HG03469 (cell line): ENCODE measurements around the gene CD99.
"Not testable (repeated sequence)": the region's sequence is repeated elsewhere in the genome, so short reads cannot be mapped to it uniquely, and the experiment has no call there.

Source experiments
- ATAC-seq: cut with Tn5 transposase; IDR thresholded peaks from one replicate; pipeline ENCODE4 v1.9.1; 2021; ENCODE audit warnings: mild to moderate bottlenecking, moderate library complexity, moderate number of reproducible peaks; ENCODE audit not compliant: unreplicated experiment

CD99 gene

DNA sequence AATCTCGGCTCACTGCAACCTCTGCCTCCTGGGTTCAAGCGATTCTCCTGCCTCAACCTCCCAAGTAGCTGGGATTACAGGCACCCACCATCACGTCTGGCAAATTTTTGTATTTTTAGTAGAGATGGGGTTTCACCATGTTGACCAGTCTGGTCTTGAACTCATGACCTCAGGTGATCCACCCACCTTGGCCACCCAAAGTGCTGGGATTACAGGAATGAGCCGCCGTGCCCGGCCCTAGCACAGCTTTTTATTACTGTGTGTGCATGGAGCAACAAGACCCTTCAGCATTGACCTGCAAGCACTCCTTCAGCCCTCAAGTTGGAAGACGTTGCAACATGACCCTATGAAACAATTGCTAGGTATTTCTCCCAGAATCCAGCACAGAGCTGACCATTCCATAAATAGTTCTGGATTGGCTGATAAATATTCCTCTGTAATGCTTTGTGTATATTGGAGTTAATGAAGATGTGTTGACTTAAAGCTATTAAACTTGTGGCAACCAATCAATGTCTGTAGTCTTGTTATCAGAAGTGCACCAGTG lies 15.4 kb upstream of the CD99 start:
- ATAC-seq = not testable (repeated sequence)

DNA sequence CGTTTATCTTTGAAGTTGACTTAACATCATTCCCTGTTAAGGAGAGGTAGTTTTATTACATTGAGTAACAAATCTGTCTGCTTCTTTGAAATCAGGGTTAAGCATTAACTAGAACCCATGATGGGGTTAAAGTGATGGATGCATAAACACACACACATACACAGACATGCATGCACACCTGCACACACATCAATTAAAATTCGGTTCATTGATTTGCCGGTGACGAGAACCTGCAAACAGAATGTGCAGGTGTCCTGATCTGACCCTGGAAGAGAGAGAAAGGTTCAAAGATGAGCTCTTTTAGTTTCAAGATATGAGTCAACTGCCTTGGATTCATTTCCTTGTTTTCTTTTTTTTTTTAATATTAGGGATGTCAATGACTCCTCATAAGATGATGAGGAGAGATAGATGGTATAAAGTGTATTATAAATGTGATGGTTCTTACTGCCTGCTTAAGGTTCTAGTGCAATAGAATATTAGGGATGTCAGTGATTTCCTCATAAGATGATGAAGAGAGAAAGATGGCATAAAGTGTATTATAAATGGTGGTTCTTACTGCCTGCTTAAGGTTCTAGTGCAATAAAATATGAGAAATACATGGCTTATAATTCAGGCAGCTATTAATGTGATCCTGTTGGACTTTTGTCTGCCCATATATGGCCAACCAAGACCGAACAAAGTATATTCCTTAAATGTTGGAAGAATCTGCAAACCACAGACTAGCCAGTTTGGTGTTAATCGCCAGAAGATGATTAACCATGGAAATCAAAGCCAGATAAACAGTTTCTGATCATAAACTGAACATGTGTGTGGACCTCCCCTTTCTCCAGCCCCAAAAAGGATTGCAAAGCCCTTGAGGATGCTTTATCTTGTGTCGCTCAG lies 14.1 kb upstream of the CD99 start:
- no peak for ATAC-seq

GRCh38 chrX:2677764-2678163 lies 13.3 kb upstream of the CD99 start:
- ATAC-seq = no peak

GRCh38 chrX:2678583-2678982 lies 12.5 kb upstream of the CD99 start:
- ATAC-seq = no peak

GRCh38 chrX:2679534-2680485 lies 11.3 kb upstream of the CD99 start:
- no peak for ATAC-seq

- no peak for ATAC-seq
Observed at GRCh38 chrX:2680486-2681348, 10.4 kb upstream of the CD99 start.

DNA sequence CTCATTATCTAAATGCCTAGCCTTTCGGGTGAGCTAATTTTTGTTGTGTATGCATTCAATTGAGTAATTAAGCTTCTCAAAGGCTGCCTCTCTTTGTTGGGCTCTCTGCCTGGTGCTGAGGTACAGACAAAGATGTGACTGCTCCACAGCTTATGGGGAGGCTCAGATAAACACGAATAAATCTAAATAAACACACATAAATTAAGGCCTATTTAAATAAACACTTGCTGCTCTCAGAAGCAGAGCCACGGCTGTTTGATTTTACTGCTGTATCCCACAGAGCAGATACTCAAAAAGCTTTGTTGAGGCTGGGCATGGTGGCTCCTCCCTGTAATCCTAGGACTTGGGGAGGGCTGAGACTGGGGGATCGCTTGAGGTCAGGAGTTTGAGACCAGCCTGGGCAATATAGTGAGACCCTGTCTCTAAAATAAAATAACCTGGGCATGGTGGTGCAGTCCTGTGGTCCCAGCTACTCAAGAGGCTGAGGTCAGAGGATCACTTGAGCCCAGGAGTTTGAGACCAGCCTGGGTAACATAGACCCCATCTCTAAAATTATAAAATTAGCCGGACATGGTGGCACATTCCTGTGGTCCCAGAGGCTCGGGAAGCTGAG lies 8.4 kb upstream of the CD99 start:
- no peak for ATAC-seq

DNA sequence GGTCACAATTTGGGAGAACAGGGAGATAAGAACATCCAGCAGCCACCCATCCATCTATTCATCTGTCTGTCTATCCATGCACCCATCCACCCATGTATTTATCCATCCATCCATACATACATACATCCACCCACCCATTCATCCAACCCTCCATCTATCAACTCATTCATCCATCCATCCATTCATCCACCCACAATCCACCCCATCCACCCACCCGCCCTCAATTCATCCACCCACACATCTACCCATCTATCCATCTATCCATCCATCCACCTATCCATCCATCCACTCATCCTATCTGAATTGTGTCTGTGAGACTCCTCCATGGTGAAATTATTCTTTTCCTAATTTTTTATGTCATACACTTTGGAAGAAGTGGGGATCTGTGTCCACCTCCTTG lies 6.8 kb upstream of the CD99 start:
- no peak for ATAC-seq

DNA sequence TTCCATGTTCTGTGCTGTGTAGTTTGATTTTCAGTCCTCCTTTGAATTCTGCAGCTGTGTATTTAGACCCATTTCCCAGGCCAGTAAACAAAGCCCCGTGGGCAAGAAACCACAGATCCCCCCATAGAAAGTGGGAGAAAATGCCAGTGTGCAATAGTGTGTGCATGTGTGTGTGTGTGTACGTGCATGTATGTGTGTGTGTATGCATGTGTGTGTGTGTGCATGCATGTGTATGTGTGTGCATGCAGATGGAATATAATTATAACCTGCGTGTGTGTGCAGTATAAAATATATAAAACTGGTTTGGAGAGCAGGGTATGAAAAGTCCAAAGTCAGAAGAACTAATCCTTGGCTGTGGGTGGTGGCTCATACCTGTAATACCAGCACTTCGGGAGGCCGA lies 5.2 kb upstream of the CD99 start:
- no peak for ATAC-seq

DNA sequence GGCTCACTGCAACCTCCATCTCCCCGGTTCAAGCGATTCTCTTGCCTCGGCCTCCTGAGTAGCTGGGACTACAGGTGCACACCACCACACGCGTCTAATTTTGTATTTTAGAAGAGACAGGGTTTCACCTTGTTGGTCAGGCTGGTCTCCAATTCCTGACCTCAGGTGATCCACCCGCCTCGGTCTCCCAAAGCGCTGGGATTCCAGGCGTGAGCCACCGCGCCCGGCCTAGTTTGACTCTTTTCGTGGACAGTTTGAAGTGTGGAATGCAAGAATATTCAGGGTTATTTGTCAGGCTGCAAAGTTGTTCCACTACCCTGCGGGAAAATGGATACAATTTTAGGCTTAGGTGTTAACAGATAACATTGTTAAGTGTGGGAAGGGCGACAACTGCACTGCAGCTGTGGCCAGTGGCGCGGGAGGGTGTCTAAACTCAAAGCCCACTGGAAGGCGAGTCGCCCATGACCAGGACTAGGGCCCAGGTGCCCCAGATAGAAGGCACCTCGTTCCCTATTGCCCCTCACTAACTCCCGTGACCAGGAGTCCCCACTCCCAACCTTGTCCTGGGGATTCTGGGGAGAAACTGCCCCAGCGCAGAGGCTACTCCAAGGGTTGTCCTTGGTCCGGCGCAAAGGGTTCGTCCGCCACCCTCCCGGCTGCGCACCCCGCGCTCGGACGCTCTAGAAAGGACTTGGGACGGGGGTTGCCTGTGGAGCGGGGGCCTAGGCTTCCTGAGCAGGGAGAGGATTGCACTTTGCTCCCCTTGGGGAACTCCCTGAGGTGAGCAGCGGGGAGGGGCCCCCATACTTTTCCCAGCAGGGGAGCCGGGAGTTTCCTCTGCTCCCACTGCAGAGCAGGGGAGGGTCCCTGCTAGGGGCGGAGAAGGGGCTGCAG lies 1.1 kb upstream of the CD99 start:
- no peak for ATAC-seq

DNA sequence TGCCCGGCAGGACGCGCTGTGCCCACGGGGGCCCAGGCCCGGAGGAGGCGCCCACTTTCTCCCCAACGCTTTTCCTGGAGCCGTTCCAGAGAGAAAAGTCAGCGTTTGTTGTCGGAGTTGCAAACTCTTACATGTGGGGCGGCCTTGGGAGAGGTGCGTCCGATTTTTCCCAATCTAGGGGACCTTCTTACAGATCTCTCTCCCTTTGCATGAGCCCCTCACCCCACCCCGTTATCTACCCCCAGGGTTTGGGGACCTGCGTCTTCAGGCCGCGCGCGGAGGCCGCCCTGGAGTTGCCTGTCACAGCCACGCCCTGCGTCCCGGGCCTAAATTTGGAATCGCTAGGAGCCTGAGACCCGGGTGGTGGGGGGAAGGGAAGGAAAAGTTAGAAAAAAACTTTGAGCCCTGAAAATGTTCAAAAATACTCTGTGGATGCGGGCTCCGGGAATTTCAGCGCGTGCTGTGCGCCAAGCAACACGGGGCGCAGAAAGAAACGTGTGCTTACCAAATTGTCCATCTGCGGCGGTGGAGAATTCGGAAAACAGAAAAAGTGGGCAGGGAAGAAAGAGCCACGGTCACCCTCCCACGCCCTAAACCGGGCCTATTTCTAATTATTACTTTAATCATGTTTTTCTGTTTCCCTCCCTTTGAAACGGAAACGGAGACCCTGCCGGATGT lies 587 bp downstream of the CD99 start:
- ATAC-seq = no peak

DNA sequence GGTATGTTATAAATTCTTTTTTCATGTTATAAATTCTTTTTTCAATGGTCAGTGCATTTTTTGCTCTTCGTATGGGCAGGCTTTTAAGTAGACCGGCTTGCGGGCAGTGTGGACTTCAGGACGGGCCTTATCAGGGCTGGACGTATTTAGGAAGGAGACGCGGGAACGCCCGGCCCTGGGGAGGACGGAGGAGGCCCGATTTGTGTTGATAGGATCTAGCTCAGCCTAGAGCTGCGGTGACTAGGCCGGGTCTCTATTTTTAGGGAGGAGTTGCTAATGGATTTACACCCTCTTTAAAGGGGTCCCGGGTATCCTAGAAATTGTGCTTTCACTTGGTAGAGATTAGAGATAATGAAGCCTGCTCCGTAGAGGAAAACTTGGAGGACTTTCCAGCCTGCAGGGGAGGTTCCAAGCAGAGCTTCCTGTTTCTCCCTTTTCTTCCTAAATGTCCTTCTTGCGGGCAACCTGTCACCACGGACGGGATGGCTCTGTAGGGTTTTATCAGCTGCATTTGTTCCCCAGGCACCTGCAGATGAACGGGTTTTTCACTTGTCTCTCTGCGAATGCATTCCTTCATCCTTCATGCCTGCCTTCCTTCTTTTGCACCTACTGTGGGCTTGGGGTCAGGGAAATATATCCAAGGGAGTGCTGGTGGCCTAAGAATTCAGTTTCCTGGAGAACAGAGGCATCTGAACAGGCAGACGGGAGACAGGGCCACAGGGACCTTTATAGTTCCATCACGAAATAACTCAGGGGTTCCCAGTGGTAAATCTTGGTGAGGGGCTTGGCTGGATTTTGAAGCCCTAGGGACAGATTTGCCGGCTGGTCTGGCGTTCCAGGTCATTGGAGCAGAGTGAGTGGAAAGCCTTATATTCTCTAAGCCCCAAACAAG lies 1.4 kb downstream of the CD99 start:
- no peak for ATAC-seq

DNA sequence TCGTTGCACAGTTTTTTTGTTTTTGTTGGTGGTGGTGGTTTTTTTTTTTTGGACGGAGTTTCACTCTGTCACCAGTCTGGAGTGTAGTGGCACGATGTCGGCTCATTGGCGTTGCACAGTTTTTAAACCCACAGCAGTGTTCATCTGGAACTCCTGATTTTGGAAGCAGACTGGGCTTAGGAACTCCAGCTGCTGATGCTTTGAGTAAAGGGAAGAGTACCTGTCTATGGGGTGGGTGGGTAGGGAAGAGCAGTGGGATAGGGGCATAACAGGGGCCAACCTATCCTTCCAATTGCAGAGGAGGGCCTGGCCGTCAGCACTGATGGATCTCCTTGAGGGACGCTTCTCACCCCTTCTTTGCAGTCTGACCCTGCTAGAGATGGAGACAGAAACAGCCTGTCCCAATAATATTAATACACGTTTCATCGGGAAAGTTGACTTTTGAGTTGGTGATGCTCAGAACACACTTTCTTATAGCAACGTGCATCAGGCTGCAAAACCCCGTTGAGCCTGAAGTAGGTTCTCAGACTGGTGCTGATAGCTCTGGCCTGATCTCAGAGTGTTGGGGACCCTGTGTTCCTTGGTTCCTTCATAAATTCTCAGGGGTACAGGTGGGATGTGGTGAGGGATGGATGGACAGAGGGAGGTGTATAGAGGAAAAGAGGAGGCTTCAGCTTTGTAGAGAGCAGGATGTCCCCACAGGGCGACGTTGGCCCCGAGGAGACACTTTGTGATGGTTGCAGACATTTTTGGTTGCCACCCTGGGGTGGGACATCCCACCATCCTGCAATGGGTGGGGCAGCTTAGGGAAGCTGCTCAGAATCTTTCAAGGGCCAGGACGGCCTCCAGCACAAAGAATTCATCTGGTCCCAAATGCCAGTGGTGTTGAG lies 2.3 kb downstream of the CD99 start:
- ATAC-seq = no peak

DNA sequence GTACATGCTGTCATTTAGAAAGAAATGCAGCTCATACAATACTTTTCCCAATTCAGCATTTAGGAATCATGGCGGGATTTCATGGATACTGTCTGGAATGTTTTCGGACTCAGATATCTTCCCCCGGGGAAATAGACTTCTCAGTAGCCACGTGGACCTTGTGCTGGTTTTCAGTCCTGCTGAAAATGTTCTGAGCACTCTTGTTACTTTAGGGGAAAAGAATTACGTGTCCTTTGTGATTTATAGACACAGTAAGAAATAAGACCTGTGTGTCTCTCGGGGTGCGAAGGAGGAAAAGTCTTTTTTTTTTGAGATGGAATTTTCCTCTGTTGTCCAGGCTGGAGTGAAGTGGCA lies 3.8 kb downstream of the CD99 start:
- ATAC-seq = no peak

GRCh38 chrX:2696698-2697215 lies 5.7 kb downstream of the CD99 start:
- peak; percentile 91 for ATAC-seq

DNA sequence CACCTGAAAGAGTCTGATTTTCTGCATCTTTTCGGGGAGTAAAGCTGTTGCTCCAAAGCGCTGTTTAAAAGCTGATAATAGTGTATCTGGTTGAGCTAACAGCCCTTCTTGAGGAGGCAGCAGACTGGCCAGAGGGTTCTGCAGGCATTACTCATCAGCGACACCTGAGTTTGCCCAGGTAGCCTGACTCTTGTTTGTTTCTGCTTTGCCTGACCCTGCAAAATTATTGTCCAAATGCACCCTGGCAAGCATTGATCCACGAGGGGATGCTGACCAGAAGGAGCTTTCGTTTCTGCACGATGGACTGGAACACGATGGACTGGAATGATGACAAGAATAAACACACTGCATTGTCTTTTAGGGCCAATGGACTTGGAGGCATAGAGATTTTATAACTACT lies 6.2 kb downstream of the CD99 start:
- ATAC-seq = no peak
